HCT116 (cell line): Measurements from ENCODE around the gene RYR2.

Source experiments
- EZH2 ChIP-seq: fragments of 200-600 bp; sonication (generic); IDR thresholded peaks from 2 replicates; pipeline ENCODE4 v1.6.1; 2017; ENCODE audit warnings: antibody characterized with exemption, mixed run types
- FOSL1 ChIP-seq: IDR thresholded peaks from 2 replicates; pipeline ENCODE4 v1.6.1; 2012; ENCODE audit warnings: low read depth
- MAX ChIP-seq: IDR thresholded peaks from 2 replicates; pipeline ENCODE4 v1.6.1; 2012
- POLR2A ChIP-seq: IDR thresholded peaks from 2 replicates; pipeline ENCODE4 v1.7.0; 2011; ENCODE audit warnings: borderline replicate concordance; ENCODE audit not compliant: insufficient read depth, insufficient read length; ENCODE audit errors: extremely low read depth
- POLR2AphosphoS5 ChIP-seq: IDR thresholded peaks from 2 replicates; pipeline ENCODE4 v1.6.1; 2011; ENCODE audit warnings: mild to moderate bottlenecking, low read depth, low read length, moderate library complexity
- RAD21 ChIP-seq: IDR thresholded peaks from 2 replicates; pipeline ENCODE4 v1.6.1; 2012; ENCODE audit warnings: low read depth, mild to moderate bottlenecking
- ZNF274 ChIP-seq: fragments of 200-500 bp; sonication (Bioruptor generic); IDR thresholded peaks from 2 replicates; pipeline ENCODE4 v1.6.1; 2014; ENCODE audit warnings: mild to moderate bottlenecking, low read depth, low read length, inconsistent platforms
- TF ChIP-seq, protein P1 (sequence below), 3 experiments: fragments of 200-600 bp in 1 of 3; sonication (generic) in 1 of 3; IDR thresholded peaks in 2 of 3; conservative IDR thresholded peaks in 1 of 3; 2 replicates each; pipeline ENCODE4 v1.5.1; 2012 to 2017; ENCODE audit warnings: low read depth in 2 of 3, low read length in 2 of 3, antibody characterized with exemption in 1 of 3, borderline replicate concordance in 1 of 3, control low read depth in 1 of 3, mild to moderate bottlenecking in 1 of 3, mixed read lengths in 1 of 3, mixed run types in 1 of 3, moderate library complexity in 1 of 3; ENCODE audit not compliant: insufficient read depth in 1 of 3

GRCh38 chr1:237838320-237838719 is 796.3 kb downstream of the RYR2 start:
- TF ChIP-seq ZNF274, result no peak
- no peak for TF ChIP-seq FOSL1
- TF ChIP-seq, protein P1, sequence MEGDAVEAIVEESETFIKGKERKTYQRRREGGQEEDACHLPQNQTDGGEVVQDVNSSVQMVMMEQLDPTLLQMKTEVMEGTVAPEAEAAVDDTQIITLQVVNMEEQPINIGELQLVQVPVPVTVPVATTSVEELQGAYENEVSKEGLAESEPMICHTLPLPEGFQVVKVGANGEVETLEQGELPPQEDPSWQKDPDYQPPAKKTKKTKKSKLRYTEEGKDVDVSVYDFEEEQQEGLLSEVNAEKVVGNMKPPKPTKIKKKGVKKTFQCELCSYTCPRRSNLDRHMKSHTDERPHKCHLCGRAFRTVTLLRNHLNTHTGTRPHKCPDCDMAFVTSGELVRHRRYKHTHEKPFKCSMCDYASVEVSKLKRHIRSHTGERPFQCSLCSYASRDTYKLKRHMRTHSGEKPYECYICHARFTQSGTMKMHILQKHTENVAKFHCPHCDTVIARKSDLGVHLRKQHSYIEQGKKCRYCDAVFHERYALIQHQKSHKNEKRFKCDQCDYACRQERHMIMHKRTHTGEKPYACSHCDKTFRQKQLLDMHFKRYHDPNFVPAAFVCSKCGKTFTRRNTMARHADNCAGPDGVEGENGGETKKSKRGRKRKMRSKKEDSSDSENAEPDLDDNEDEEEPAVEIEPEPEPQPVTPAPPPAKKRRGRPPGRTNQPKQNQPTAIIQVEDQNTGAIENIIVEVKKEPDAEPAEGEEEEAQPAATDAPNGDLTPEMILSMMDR (IDR thresholded peaks at IDR 0.05 in 2 of 3, conservative IDR thresholded peaks at IDR 0.05 in 1 of 3; ENCODE audit: borderline replicate concordance in 1 of 3, insufficient read depth in 1 of 3, low read depth in 2 of 3, low read length in 2 of 3), result no peak
- TF ChIP-seq POLR2AphosphoS5, result no peak
- no peak for TF ChIP-seq MAX
- TF ChIP-seq RAD21, result no peak
- no peak for TF ChIP-seq POLR2A
- TF ChIP-seq EZH2, result no peak
